RWPE1 (cell line): ENCODE data around the gene MATN4.

Experiments
- CTCF ChIA-PET: fragments of 350-600 bp; sonication (Branson Sonifier 250); formaldehyde crosslinking; extraction: SDS; loops from one replicate; lab custom pipeline; 2021; lab: Yijun Ruan, JAX
- POLR2A ChIA-PET: fragments of 400-600 bp; formaldehyde crosslinking; extraction: SDS; loops from one replicate; lab custom pipeline; 2020; ENCODE audit warnings: antibody characterized with exemption; ENCODE audit not compliant: low non-redundant PET; lab: Yijun Ruan, JAX
- DNase-seq: peaks from one replicate; pipeline ENCODE4 v3.0.0; 2012; ENCODE audit warnings: low spot score
- H3K27ac ChIP-seq: fragments of 450-650 bp; 2 replicates; pipeline ENCODE4 v1.5.1; 2017
- CTCF ChIP-seq: fragments of 450-650 bp; conservative IDR thresholded peaks from 2 replicates; pipeline ENCODE4 v1.5.1; 2017; ENCODE audit warnings: low read depth, mild to moderate bottlenecking

Gene MATN4

GRCh38 chr20:45337367-45338120 lies 29.4 kb upstream of the MATN4 start:
- ChIA-PET CTCF (interaction anchor here (0.5 to 2.6 kb wide), 12 partner anchors 11 to 652 kb away, joined by 3 to 18 read pairs (median 4); partner anchors contain the start of gene SYS1), POLR2A (interaction anchor here (1.2 to 2.2 kb wide), 2 partner anchors 9 to 22 kb away, joined by 4 to 29 read pairs; partner anchors contain the start of gene SDC4)
- H3K27ac ChIP-seq = peak overlapping the region; percentile 97
- DNase-seq = peak; percentile 89
- TF ChIP-seq CTCF = no peak

GRCh38 chr20:45336530-45337366 lies 28.6 kb upstream of the MATN4 start:
- H3K27ac ChIP-seq = peak overlapping the region; percentile 97
- ChIA-PET CTCF (interaction anchor here (0.5 to 2.6 kb wide), 12 partner anchors 12 to 434 kb away, joined by 3 to 18 read pairs (median 5); partner anchors contain the start of gene SYS1), POLR2A (interaction anchor here (1.0 to 2.2 kb wide), 4 partner anchors 10 to 26 kb away, joined by 3 to 29 read pairs (median 4); partner anchors contain the start of genes SDC4 and SYS1)
- no peak for TF ChIP-seq CTCF
- peak; percentile 96 for DNase-seq

- CTCF ChIA-PET = no interaction called here
- no peak for TF ChIP-seq CTCF
Observed at GRCh38 chr20:45330476-45330875, 22.4 kb upstream of the MATN4 start.

DNA sequence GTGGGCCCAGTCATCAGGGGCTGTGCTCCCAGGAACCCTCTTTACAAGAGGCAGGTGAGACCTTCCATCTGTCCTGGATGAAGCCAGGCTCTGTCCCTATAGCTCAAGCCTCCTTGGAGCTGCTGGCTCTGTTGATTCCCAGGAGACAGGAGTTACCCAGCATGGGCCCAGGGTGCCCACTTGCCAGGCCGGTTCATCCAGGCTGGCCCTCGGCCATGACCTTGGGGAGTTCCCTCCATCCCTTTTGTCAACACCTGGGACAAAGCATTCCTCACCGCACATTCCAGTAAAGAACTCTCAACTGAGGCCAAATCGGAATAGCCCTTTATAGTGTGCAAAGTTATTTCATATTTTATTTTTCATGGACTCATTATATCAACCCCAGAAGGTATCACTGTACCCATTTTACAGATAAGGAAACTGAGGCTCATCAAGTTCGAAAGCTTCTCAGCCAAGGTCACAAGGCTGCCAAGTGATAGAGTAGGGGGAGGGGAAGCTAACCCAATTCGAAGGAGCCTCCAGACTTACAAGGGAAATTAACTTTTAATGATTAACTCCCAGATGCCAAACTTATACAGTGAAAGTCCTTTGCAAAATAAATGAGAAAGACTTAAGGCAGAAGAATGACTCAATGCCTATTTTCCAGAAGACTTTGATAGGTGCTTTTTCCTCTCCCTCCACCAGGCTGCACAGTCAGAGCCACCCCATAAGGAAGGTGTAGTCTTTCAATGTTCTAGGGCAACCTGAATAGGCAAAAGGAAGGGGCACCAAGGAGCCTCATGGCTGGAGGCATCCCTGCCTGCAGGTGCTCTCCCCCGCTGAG lies 21.6 kb upstream of the MATN4 start:
- POLR2A ChIA-PET = no interaction called here
- DNase-seq = no peak
- CTCF ChIA-PET = interaction anchor here (1.2 kb wide), 1 partner anchor 36 kb away, joined by 3 read pairs; no protein-coding TSS in a partner anchor
- H3K27ac ChIP-seq = peak overlapping the region; percentile 39
- no peak for TF ChIP-seq CTCF

More at GRCh38 chr20:45330476-45330875, 22.4 kb upstream of the MATN4 start:
- POLR2A ChIA-PET = no interaction called here
- H3K27ac ChIP-seq = peak overlapping the region; percentile 33
- no peak for DNase-seq

DNA sequence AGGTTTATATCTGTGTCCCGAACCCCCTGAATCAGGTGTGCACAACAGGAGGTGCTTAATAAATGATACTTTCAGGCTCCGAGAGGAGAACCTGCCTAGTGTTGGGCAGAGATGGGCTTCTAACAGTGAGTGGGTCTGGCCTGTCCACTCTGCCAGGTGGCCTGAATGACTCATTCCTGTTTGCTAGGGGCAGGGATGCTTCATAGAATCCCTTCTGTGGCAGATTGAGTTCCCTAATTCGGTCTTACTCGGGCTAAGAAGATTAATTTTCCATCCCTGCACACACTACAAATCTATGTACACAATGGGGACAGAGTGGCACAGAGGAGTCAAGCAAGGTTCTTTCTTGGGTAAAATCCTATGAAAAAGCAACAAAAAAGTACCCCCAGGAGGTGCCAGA lies 20.4 kb upstream of the MATN4 start:
- ChIA-PET POLR2A (no interaction called here), CTCF (interaction anchor here (1.2 kb wide), 1 partner anchor 35 kb away, joined by 3 read pairs; no protein-coding TSS in a partner anchor)
- no peak for TF ChIP-seq CTCF
- DNase-seq = no peak
- H3K27ac ChIP-seq = peak overlapping the region; percentile 33
